Fibroblast of pulmonary artery (primary cell): Measurements from ENCODE around the gene LHFPL6.

Experiments used
- DNase-seq: peaks from one replicate; pipeline ENCODE4 v3.0.0-alpha.2; 2010; ENCODE audit warnings: low read depth
- H3K4me3 ChIP-seq: replicated peaks from 2 replicates; pipeline ENCODE4 v1.5.1; 2011; ENCODE audit warnings: low read depth, mild to moderate bottlenecking, control low read depth, low read length, moderate library complexity
- CTCF ChIP-seq: IDR thresholded peaks from 2 replicates; pipeline ENCODE4 v1.5.1; 2011; ENCODE audit warnings: mild to moderate bottlenecking, control low read depth, low read length, inconsistent platforms; ENCODE audit errors: missing control alignments

The LHFPL6 gene

GRCh38 chr13:39559847-39560246 is 43.1 kb downstream of the LHFPL6 start:
- TF ChIP-seq CTCF, result no peak
- H3K4me3 ChIP-seq, result no peak overlapping the region
- no peak for DNase-seq

GRCh38 chr13:39557285-39557955 is 45.6 kb downstream of the LHFPL6 start:
- no peak overlapping the region for H3K4me3 ChIP-seq
- no peak for DNase-seq
- TF ChIP-seq CTCF, result no peak

GRCh38 chr13:39556866-39557265 is 46.1 kb downstream of the LHFPL6 start:
- DNase-seq, result no peak
- no peak overlapping the region for H3K4me3 ChIP-seq
- no peak for TF ChIP-seq CTCF

- no peak overlapping the region for H3K4me3 ChIP-seq
- no peak for DNase-seq
- no peak for TF ChIP-seq CTCF
Measured at GRCh38 chr13:39554371-39554770, 48.6 kb downstream of the LHFPL6 start.

- no peak overlapping the region for H3K4me3 ChIP-seq
- no peak for TF ChIP-seq CTCF
- DNase-seq, result no peak
Measured at GRCh38 chr13:39552246-39552645, 50.7 kb downstream of the LHFPL6 start.

GRCh38 chr13:39550931-39551330 is 52.1 kb downstream of the LHFPL6 start:
- no peak for DNase-seq
- TF ChIP-seq CTCF, result no peak
- no peak overlapping the region for H3K4me3 ChIP-seq

- no peak for TF ChIP-seq CTCF
- no peak overlapping the region for H3K4me3 ChIP-seq
Measured at GRCh38 chr13:39547108-39547507, 55.9 kb downstream of the LHFPL6 start.

More at GRCh38 chr13:39547108-39547507, 55.9 kb downstream of the LHFPL6 start:
- no peak for DNase-seq
